Gastroesophageal sphincter (tissue), 4 donors: ENCODE results near the gene RHOV. TPM values are rescaled to one million over a fixed set of nuclear protein-coding genes. Genes with fewer than 3 reads are reported as not detected.
"Not testable (repeated sequence)": the region's sequence is repeated elsewhere in the genome, so short reads cannot be mapped to it uniquely, and the experiment has no call there.

Experiments used
- ATAC-seq: fragments of 150-250 bp; one replicate; pipeline ENCODE4 v1.9.1; 2016; ENCODE audit warnings: mild to moderate bottlenecking, moderate library complexity
- H3K27ac ChIP-seq, 4 donors: fragments of 200-600 bp; sonication (generic) in 3 of 4; 1 replicate in 3 of 4; 2 replicates in 1 of 4; pipeline ENCODE4 v1.5.1; 2016 to 2019
- H3K27me3 ChIP-seq: fragments of 200-600 bp; sonication (generic); one replicate; pipeline ENCODE4 v1.5.1; 2019
- H3K36me3 ChIP-seq, 2 donors: fragments of 200-600 bp; sonication (generic); one replicate each; pipeline ENCODE4 v1.5.1; 2019; ENCODE audit warnings: control low read depth in 1 of 2
- H3K4me1 ChIP-seq, 3 donors: fragments of 200-600 bp; sonication (generic); 1 replicate in 2 of 3; 2 replicates in 1 of 3; pipeline ENCODE4 v1.5.1; 2016 to 2019; ENCODE audit warnings: control low read depth in 2 of 3
- H3K4me3 ChIP-seq, 2 donors: fragments of 200-600 bp; sonication (generic); one replicate each; pipeline ENCODE4 v1.5.1; 2019; ENCODE audit warnings: mild to moderate bottlenecking in 1 of 2, moderate library complexity in 1 of 2
- H3K9me3 ChIP-seq, 3 donors: fragments of 200-600 bp; sonication (generic); one replicate each; pipeline ENCODE4 v1.5.1; 2017 to 2019; ENCODE audit warnings: control low read depth in 2 of 3
- CTCF ChIP-seq, 4 experiments: fragments of 200-600 bp in 2 of 4; fragments of 450-650 bp in 2 of 4; sonication (generic) in 1 of 4; IDR thresholded peaks; one replicate each; pipeline ENCODE4 v1.5.1; 2017 to 2019; ENCODE audit warnings: antibody characterized with exemption in 4 of 4, mild to moderate bottlenecking in 2 of 4, moderate library complexity in 2 of 4
- EP300 ChIP-seq: sonication (generic); formaldehyde crosslinking; IDR thresholded peaks from one replicate; pipeline ENCODE4 v1.6.1; 2017; ENCODE audit warnings: antibody characterized with exemption, mild to moderate bottlenecking
- POLR2A ChIP-seq, 2 donors: fragments of 450-650 bp; IDR thresholded peaks; one replicate each; pipeline ENCODE4 v1.6.1; 2017; ENCODE audit warnings: antibody characterized with exemption in 2 of 2, mild to moderate bottlenecking in 2 of 2, moderate library complexity in 1 of 2
- POLR2AphosphoS5 ChIP-seq: sonication (generic); formaldehyde crosslinking; IDR thresholded peaks from one replicate; pipeline ENCODE4 v1.6.1; 2017; ENCODE audit warnings: antibody characterized with exemption
- WGBS, 2 donors: methylation state at CpG; one replicate each; pipeline ENCODE4 v1.1.5; 2018; ENCODE audit warnings: low coverage in 1 of 2; 5-methylcytosine and 5-hydroxymethylcytosine counted together
- total RNA-seq, 4 donors: library from RNA; depleted of rRNA; stranded (reverse); fragments of >200 nt; gene quantifications; one replicate each; pipeline ENCODE4 v1.1.0, GENCODE V29; 2016

RHOV gene
- total RNA-seq, 4 donors from 2014 or later, result 7.0 TPM; not detected in 3

- ATAC-seq, result no peak
- H3K9me3 ChIP-seq, result no peaks in the 10 kb centered on the region
These were observed 6.8 kb downstream of the RHOV start for GRCh38 chr15:40867199-40867598.

GRCh38 chr15:40863660-40864270 lies 10.3 kb downstream of the RHOV start:
- TF ChIP-seq POLR2A (IDR thresholded peaks at IDR 0.05), result no peak
- no peak for TF ChIP-seq EP300
- TF ChIP-seq POLR2AphosphoS5, result no peak
- TF ChIP-seq CTCF (IDR thresholded peaks at IDR 0.05), result no peak
- H3K9me3 ChIP-seq, result no peaks in the 10 kb centered on the region
- 20 to 33% methylated on average over 1 to 2 of the region's 4 CpGs for WGBS, 2 donors
- peaks cover 61% of the 10 kb centered on the region for H3K27me3 ChIP-seq
- H3K36me3 ChIP-seq, result no peaks in the 10 kb centered on the region
- H3K4me1 ChIP-seq, result no peaks in the 10 kb centered on the region
- no peak for ATAC-seq
- no peak overlapping the region for H3K27ac ChIP-seq
- no peak overlapping the region for H3K4me3 ChIP-seq

More at GRCh38 chr15:40867199-40867598, 6.8 kb downstream of the RHOV start:
- WGBS, 2 donors, result 88 to 100% methylated on average over 3 to 4 of the region's 4 CpGs
- no peaks in the 10 kb centered on the region for H3K36me3 ChIP-seq
- peaks cover 63% of the 10 kb centered on the region for H3K27me3 ChIP-seq
- no peak overlapping the region for H3K4me3 ChIP-seq
- H3K27ac ChIP-seq, result no peak overlapping the region
- TF ChIP-seq POLR2A (IDR thresholded peaks at IDR 0.05) (no peak), POLR2AphosphoS5 (no peak), CTCF (IDR thresholded peaks at IDR 0.05) (no peak), EP300 (no peak)
- no peaks in the 10 kb centered on the region for H3K4me1 ChIP-seq

GRCh38 chr15:40861147-40861546 lies 12.9 kb downstream of the RHOV start:
- WGBS, 2 donors, result 66 to 89% methylated on average over 1 to 4 of the region's 4 CpGs
- not testable (repeated sequence) for H3K36me3 ChIP-seq, H3K4me1 ChIP-seq, H3K27ac ChIP-seq, ATAC-seq, H3K9me3 ChIP-seq, H3K4me3 ChIP-seq
- peaks cover 65% of the 10 kb centered on the region for H3K27me3 ChIP-seq

- H3K27me3 ChIP-seq, result peaks cover 60% of the 10 kb centered on the region
- H3K9me3 ChIP-seq, result no peaks in the 10 kb centered on the region
- ATAC-seq, result no peak
- H3K36me3 ChIP-seq, result no peaks in the 10 kb centered on the region
- H3K4me1 ChIP-seq, result peaks cover 0 to 9% (median 0%) of the 10 kb centered on the region in 3 donors
- no peak overlapping the region for H3K27ac ChIP-seq
- 59 to 61% methylated on average over 9 to 14 of the region's 18 CpGs for WGBS, 2 donors
- TF ChIP-seq EP300, result no peak
- TF ChIP-seq CTCF (IDR thresholded peaks at IDR 0.05), result peak in 3 of 4 experiments; percentile 35 to 70 (median 37)
- no peak overlapping the region for H3K4me3 ChIP-seq
These were observed 14.7 kb downstream of the RHOV start for GRCh38 chr15:40859206-40859851.

- TF ChIP-seq CTCF (IDR thresholded peaks at IDR 0.05) (no peak), EP300 (no peak), POLR2A (IDR thresholded peaks at IDR 0.05) (no peak), POLR2AphosphoS5 (no peak)
- peaks cover 0 to 9% (median 0%) of the 10 kb centered on the region in 3 donors for H3K4me1 ChIP-seq
- WGBS, 2 donors, result 60 to 73% methylated on average over 3 to 5 of the region's 10 CpGs
- H3K27ac ChIP-seq, result no peak overlapping the region
- peaks cover 57% of the 10 kb centered on the region for H3K27me3 ChIP-seq
- no peaks in the 10 kb centered on the region for H3K36me3 ChIP-seq
- no peaks in the 10 kb centered on the region for H3K9me3 ChIP-seq
- ATAC-seq, result no peak
- no peak overlapping the region for H3K4me3 ChIP-seq
These were observed 15.3 kb downstream of the RHOV start for GRCh38 chr15:40858706-40859105.
